ENCODE data around the gene THAP4. TPM values are rescaled to one million over a fixed set of nuclear protein-coding genes. Genes with fewer than 3 reads are reported as not detected.

Gene THAP4
- total RNA-seq, 2 experiments from 2014 or later = 36.4 to 38.8 TPM

- Mint-ChIP-seq H3K27ac (no peak overlapping the region), H3K27me3 (ENCODE audit: low read depth) (no peaks in the 10 kb centered on the region)
- intact Hi-C loops (cut with micrococcal nuclease) = loop anchor here (5.0 kb wide), 1 partner anchor 461 kb away; the partner anchor contains the start of gene PPP1R7
Observed at GRCh38 chr2:241613017-241613780, 23.8 kb downstream of the THAP4 start.

GRCh38 chr2:241612156-241613016 lies 24.6 kb downstream of the THAP4 start:
- CTCF ChIA-PET = no interaction called here
- H3K27ac Mint-ChIP-seq = no peak overlapping the region
- H3K9me3 Mint-ChIP-seq = no peaks in the 10 kb centered on the region
- peaks cover 29% of the 10 kb centered on the region for H3K4me1 Mint-ChIP-seq (ENCODE audit: low read depth)
- DNase-seq = no peak
- peaks cover 5% of the 10 kb centered on the region for H3K36me3 Mint-ChIP-seq (ENCODE audit: low read depth)
- H3K4me3 Mint-ChIP-seq = no peak overlapping the region
- intact Hi-C loops (cut with micrococcal nuclease) = loop anchor here (5.0 kb wide), 1 partner anchor 460 kb away; the partner anchor contains the start of gene PPP1R7
- H3K27me3 Mint-ChIP-seq (ENCODE audit: low read depth) = no peaks in the 10 kb centered on the region

More at GRCh38 chr2:241613017-241613780, 23.8 kb downstream of the THAP4 start:
- DNase-seq = no peak
- H3K9me3 Mint-ChIP-seq = no peaks in the 10 kb centered on the region
- peaks cover 37% of the 10 kb centered on the region for H3K4me1 Mint-ChIP-seq (ENCODE audit: low read depth)
- peaks cover 7% of the 10 kb centered on the region for H3K36me3 Mint-ChIP-seq (ENCODE audit: low read depth)
- CTCF ChIA-PET = no interaction called here
- H3K4me3 Mint-ChIP-seq = no peak overlapping the region

GRCh38 chr2:241611062-241611461 lies 25.9 kb downstream of the THAP4 start:
- H3K4me3 Mint-ChIP-seq = peak overlapping the region; percentile 50
- CTCF ChIA-PET = interaction anchor here (0.6 kb wide), 1 partner anchor 370 kb away, joined by 3 read pairs; no protein-coding TSS in a partner anchor
- H3K9me3 Mint-ChIP-seq = no peaks in the 10 kb centered on the region
- peaks cover 20% of the 10 kb centered on the region for H3K4me1 Mint-ChIP-seq (ENCODE audit: low read depth)
- H3K27ac Mint-ChIP-seq = no peak overlapping the region
- no peak for DNase-seq
- peaks cover 5% of the 10 kb centered on the region for H3K36me3 Mint-ChIP-seq (ENCODE audit: low read depth)
- no peaks in the 10 kb centered on the region for H3K27me3 Mint-ChIP-seq (ENCODE audit: low read depth)
- intact Hi-C loops (cut with micrococcal nuclease) = loop anchor here (2.0 to 5.0 kb wide), 3 partner anchors 166 to 459 kb away; partner anchors contain the start of genes HDLBP, PPP1R7 and SEPTIN2

GRCh38 chr2:241609859-241610793 lies 26.8 kb downstream of the THAP4 start:
- Mint-ChIP-seq H3K27ac (no peak overlapping the region), H3K36me3 (ENCODE audit: low read depth) (peaks cover 5% of the 10 kb centered on the region), H3K4me1 (ENCODE audit: low read depth) (peaks cover 15% of the 10 kb centered on the region), H3K9me3 (no peaks in the 10 kb centered on the region), H3K27me3 (ENCODE audit: low read depth) (no peaks in the 10 kb centered on the region), H3K4me3 (peak overlapping the region; percentile 50)
- intact Hi-C loops (cut with micrococcal nuclease) = loop anchor here (1.0 to 5.0 kb wide), 4 partner anchors 102 to 458 kb away; partner anchors contain the start of genes HDLBP, PPP1R7, SEPTIN2 and STK25
- DNase-seq = peak; percentile 90
- CTCF ChIA-PET = interaction anchor here (0.7 to 1.0 kb wide), 2 partner anchors 25 to 147 kb away, joined by 3 read pairs; no protein-coding TSS in a partner anchor

- H3K27me3 Mint-ChIP-seq (ENCODE audit: low read depth) = no peaks in the 10 kb centered on the region
- H3K4me1 Mint-ChIP-seq (ENCODE audit: low read depth) = peaks cover 15% of the 10 kb centered on the region
- no peaks in the 10 kb centered on the region for H3K9me3 Mint-ChIP-seq
- H3K4me3 Mint-ChIP-seq = peak overlapping the region; percentile 33
- intact Hi-C loops (cut with micrococcal nuclease) = no loop called here
- CTCF ChIA-PET = interaction anchor here (1.5 kb wide), 1 partner anchor 9 kb away, joined by 3 read pairs; no protein-coding TSS in a partner anchor
- H3K27ac Mint-ChIP-seq = no peak overlapping the region
- peaks cover 5% of the 10 kb centered on the region for H3K36me3 Mint-ChIP-seq (ENCODE audit: low read depth)
- no peak for DNase-seq
Observed at GRCh38 chr2:241608881-241609280, 28.1 kb downstream of the THAP4 start.

GRCh38 chr2:241607162-241607885 lies 29.6 kb downstream of the THAP4 start:
- intact Hi-C loops (cut with micrococcal nuclease) = no loop called here
- no peaks in the 10 kb centered on the region for H3K27me3 Mint-ChIP-seq (ENCODE audit: low read depth)
- no peaks in the 10 kb centered on the region for H3K9me3 Mint-ChIP-seq
- no peak for DNase-seq
- H3K36me3 Mint-ChIP-seq (ENCODE audit: low read depth) = peaks cover 5% of the 10 kb centered on the region
- CTCF ChIA-PET = no interaction called here
- no peak overlapping the region for H3K27ac Mint-ChIP-seq
- H3K4me1 Mint-ChIP-seq (ENCODE audit: low read depth) = peaks cover 15% of the 10 kb centered on the region
- no peak overlapping the region for H3K4me3 Mint-ChIP-seq

- peaks cover 15% of the 10 kb centered on the region for H3K4me1 Mint-ChIP-seq (ENCODE audit: low read depth)
- CTCF ChIA-PET = no interaction called here
Observed at GRCh38 chr2:241606186-241606585, 30.8 kb downstream of the THAP4 start.

GRCh38 chr2:241603686-241604085 lies 33.3 kb downstream of the THAP4 start:
- Mint-ChIP-seq H3K9me3 (no peaks in the 10 kb centered on the region), H3K4me1 (ENCODE audit: low read depth) (peaks cover 2% of the 10 kb centered on the region), H3K4me3 (no peak overlapping the region), H3K27me3 (ENCODE audit: low read depth) (no peaks in the 10 kb centered on the region), H3K27ac (no peak overlapping the region), H3K36me3 (ENCODE audit: low read depth) (peaks cover 16% of the 10 kb centered on the region)
- CTCF ChIA-PET = interaction anchor here (0.6 kb wide), 1 partner anchor 13 kb away, joined by 3 read pairs; no protein-coding TSS in a partner anchor
- DNase-seq = no peak
- intact Hi-C loops (cut with micrococcal nuclease) = no loop called here

More at GRCh38 chr2:241606186-241606585, 30.8 kb downstream of the THAP4 start:
- intact Hi-C loops (cut with micrococcal nuclease) = no loop called here
- peaks cover 9% of the 10 kb centered on the region for H3K36me3 Mint-ChIP-seq (ENCODE audit: low read depth)
- no peaks in the 10 kb centered on the region for H3K27me3 Mint-ChIP-seq (ENCODE audit: low read depth)
- no peak overlapping the region for H3K4me3 Mint-ChIP-seq
- no peaks in the 10 kb centered on the region for H3K9me3 Mint-ChIP-seq
- peak overlapping the region; percentile 30 for H3K27ac Mint-ChIP-seq
- no peak for DNase-seq

GRCh38 chr2:241602720-241603119 lies 34.2 kb downstream of the THAP4 start:
- Mint-ChIP-seq H3K9me3 (no peaks in the 10 kb centered on the region), H3K4me3 (no peak overlapping the region), H3K4me1 (ENCODE audit: low read depth) (no peaks in the 10 kb centered on the region), H3K36me3 (ENCODE audit: low read depth) (peaks cover 16% of the 10 kb centered on the region), H3K27ac (no peak overlapping the region), H3K27me3 (ENCODE audit: low read depth) (no peaks in the 10 kb centered on the region)
- intact Hi-C loops (cut with micrococcal nuclease) = no loop called here
- no peak for DNase-seq
- CTCF ChIA-PET = no interaction called here

GRCh38 chr2:241601841-241602240 lies 35.1 kb downstream of the THAP4 start:
- no peak overlapping the region for H3K27ac Mint-ChIP-seq
- no peaks in the 10 kb centered on the region for H3K4me1 Mint-ChIP-seq (ENCODE audit: low read depth)
- H3K4me3 Mint-ChIP-seq = no peak overlapping the region
- DNase-seq = no peak
- CTCF ChIA-PET = no interaction called here
- H3K9me3 Mint-ChIP-seq = no peaks in the 10 kb centered on the region
- intact Hi-C loops (cut with micrococcal nuclease) = no loop called here
- H3K27me3 Mint-ChIP-seq (ENCODE audit: low read depth) = no peaks in the 10 kb centered on the region
- H3K36me3 Mint-ChIP-seq (ENCODE audit: low read depth) = peaks cover 19% of the 10 kb centered on the region

- intact Hi-C loops (cut with micrococcal nuclease) = loop anchor here (5.0 kb wide), 1 partner anchor 522 kb away; no protein-coding TSS in a partner anchor
- DNase-seq = no peak
- H3K4me1 Mint-ChIP-seq (ENCODE audit: low read depth) = no peaks in the 10 kb centered on the region
- H3K27ac Mint-ChIP-seq = no peak overlapping the region
- H3K9me3 Mint-ChIP-seq = no peaks in the 10 kb centered on the region
- no peaks in the 10 kb centered on the region for H3K27me3 Mint-ChIP-seq (ENCODE audit: low read depth)
- peaks cover 16% of the 10 kb centered on the region for H3K36me3 Mint-ChIP-seq (ENCODE audit: low read depth)
- no peak overlapping the region for H3K4me3 Mint-ChIP-seq
- CTCF ChIA-PET = no interaction called here
Observed at GRCh38 chr2:241599615-241600014, 37.3 kb downstream of the THAP4 start.

Data from activated naive CD4-positive, alpha-beta T cell treated with anti-CD3 and anti-CD28 coated beads for 36 hours (primary cell).